ENCODE results near the gene IGSF21. TPM values are rescaled to one million over a fixed set of nuclear protein-coding genes. Genes with fewer than 3 reads are reported as not detected.

The IGSF21 gene
- polyA plus RNA-seq, 1 donor (not counting 4 experiments of a cell fraction or from before 2014, with no cell fraction given): not detected

DNA sequence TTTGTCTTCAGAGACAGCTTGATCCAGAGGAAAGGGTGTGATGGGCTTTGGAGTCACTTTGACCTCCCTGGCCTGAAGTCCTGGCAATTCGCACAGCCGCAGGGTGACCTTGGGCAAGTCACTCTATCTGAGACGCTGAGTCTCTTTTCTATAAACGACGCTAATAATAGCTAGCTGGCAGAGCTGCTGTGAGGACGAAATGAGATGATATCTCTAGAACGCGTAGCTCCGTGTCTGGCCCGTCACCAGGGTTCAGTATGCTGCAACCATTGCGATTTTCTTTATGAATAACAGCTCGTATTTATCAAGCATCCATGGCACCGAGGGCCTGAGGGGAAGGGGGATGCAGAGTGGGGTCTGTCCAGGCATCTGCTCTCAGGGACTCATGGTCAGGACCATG is 58.7 kb downstream of the IGSF21 start:
- Histone ChIP-seq H4K20me1 (ENCODE audit: control insufficient read depth, extremely low read depth, insufficient read depth, low read length) (no peaks in the 10 kb centered on the region), H2AFZ (ENCODE audit: control insufficient read depth, low read length) (no peak overlapping the region), H3K4me3 (ENCODE audit: control insufficient read depth in 2 of 3, extremely low read depth in 1 of 3, insufficient read depth in 2 of 3, low read depth in 1 of 3, low read length in 3 of 3) (no peak overlapping the region), H3K9ac (ENCODE audit: control insufficient read depth, extremely low read depth, insufficient read depth, low read length) (no peak overlapping the region), H3K27me3 (ENCODE audit: control insufficient read depth, extremely low read depth, insufficient read depth, low read length) (no peaks in the 10 kb centered on the region), H3K27ac (ENCODE audit: control insufficient read depth, insufficient read depth, low read length) (no peak overlapping the region), H3K4me2 (ENCODE audit: control insufficient read depth, extremely low read depth, insufficient read depth, low read depth, low read length) (no peak overlapping the region), H3K79me2 (ENCODE audit: control insufficient read depth, insufficient read depth, low read length) (no peaks in the 10 kb centered on the region), H3K36me3 (ENCODE audit: control insufficient read depth in 2 of 2, extremely low read depth in 1 of 2, insufficient read depth in 2 of 2, low read length in 2 of 2) (no peaks in the 10 kb centered on the region), H3K4me1 (ENCODE audit: control insufficient read depth, extremely low read depth, insufficient read depth, low read length) (peaks cover 5% of the 10 kb centered on the region), H3K9me1 (ENCODE audit: control insufficient read depth, extremely low read depth, insufficient read depth, low read length) (no peaks in the 10 kb centered on the region), H3K9me3 (ENCODE audit: control insufficient read depth, low read depth, low read length) (peaks cover 2% of the 10 kb centered on the region)
- DNase-seq (ENCODE audit: low read depth, low spot score) (no peak), FAIRE-seq (no peak)
- no peak for TF ChIP-seq EZH2 (IDR thresholded peaks at IDR 0.05; ENCODE audit: low read length)
- TF ChIP-seq, protein P1, sequence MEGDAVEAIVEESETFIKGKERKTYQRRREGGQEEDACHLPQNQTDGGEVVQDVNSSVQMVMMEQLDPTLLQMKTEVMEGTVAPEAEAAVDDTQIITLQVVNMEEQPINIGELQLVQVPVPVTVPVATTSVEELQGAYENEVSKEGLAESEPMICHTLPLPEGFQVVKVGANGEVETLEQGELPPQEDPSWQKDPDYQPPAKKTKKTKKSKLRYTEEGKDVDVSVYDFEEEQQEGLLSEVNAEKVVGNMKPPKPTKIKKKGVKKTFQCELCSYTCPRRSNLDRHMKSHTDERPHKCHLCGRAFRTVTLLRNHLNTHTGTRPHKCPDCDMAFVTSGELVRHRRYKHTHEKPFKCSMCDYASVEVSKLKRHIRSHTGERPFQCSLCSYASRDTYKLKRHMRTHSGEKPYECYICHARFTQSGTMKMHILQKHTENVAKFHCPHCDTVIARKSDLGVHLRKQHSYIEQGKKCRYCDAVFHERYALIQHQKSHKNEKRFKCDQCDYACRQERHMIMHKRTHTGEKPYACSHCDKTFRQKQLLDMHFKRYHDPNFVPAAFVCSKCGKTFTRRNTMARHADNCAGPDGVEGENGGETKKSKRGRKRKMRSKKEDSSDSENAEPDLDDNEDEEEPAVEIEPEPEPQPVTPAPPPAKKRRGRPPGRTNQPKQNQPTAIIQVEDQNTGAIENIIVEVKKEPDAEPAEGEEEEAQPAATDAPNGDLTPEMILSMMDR (optimal IDR thresholded peaks at IDR 0.05 in 1 of 3, IDR thresholded peaks at IDR 0.05 in 1 of 3, conservative IDR thresholded peaks at IDR 0.05 in 1 of 3; ENCODE audit: extremely low read depth in 1 of 3, insufficient read depth in 2 of 3, low read length in 3 of 3): no peak
- dilution Hi-C loops (cut with MboI; ENCODE audit: extremely low pct_ligation_motif_present, low sequenced_read_pairs): no loop called here

DNA sequence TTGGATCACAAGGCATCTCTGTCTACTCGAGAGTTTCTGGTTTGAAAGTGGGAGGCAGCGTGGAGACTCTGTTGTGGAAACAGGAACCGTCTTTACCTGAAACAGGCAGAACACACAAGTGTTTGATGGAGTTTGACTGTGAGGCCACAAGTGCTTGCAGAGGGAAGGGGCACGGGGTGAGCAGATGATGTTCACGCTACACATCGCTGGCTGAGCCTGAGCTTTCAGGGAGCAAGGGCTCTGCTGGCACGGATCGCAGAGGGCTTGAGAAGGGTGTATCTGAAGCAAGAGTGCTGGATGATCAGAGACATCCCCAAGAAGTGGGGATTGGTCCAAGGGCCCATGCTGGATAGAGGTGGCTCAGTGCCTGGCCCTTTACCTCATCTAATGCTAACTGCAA is 59.3 kb downstream of the IGSF21 start:
- H3K79me2 ChIP-seq (ENCODE audit: control insufficient read depth, insufficient read depth, low read length): no peaks in the 10 kb centered on the region
- no peak overlapping the region for H3K4me3 ChIP-seq (ENCODE audit: control insufficient read depth in 2 of 3, extremely low read depth in 1 of 3, insufficient read depth in 2 of 3, low read depth in 1 of 3, low read length in 3 of 3)
- FAIRE-seq: no peak
- no peak for DNase-seq (ENCODE audit: low read depth, low spot score)
- H3K4me2 ChIP-seq (ENCODE audit: control insufficient read depth, extremely low read depth, insufficient read depth, low read depth, low read length): no peak overlapping the region
- H3K27me3 ChIP-seq (ENCODE audit: control insufficient read depth, extremely low read depth, insufficient read depth, low read length): no peaks in the 10 kb centered on the region
- H3K9ac ChIP-seq (ENCODE audit: control insufficient read depth, extremely low read depth, insufficient read depth, low read length): no peak overlapping the region
- H3K27ac ChIP-seq (ENCODE audit: control insufficient read depth, insufficient read depth, low read length): no peak overlapping the region
- H3K9me1 ChIP-seq (ENCODE audit: control insufficient read depth, extremely low read depth, insufficient read depth, low read length): no peaks in the 10 kb centered on the region
- no peak overlapping the region for H2AFZ ChIP-seq (ENCODE audit: control insufficient read depth, low read length)
- no peaks in the 10 kb centered on the region for H3K36me3 ChIP-seq (ENCODE audit: control insufficient read depth in 2 of 2, extremely low read depth in 1 of 2, insufficient read depth in 2 of 2, low read length in 2 of 2)
- TF ChIP-seq EZH2 (IDR thresholded peaks at IDR 0.05; ENCODE audit: low read length): no peak
- TF ChIP-seq, protein P1 (optimal IDR thresholded peaks at IDR 0.05 in 1 of 3, IDR thresholded peaks at IDR 0.05 in 1 of 3, conservative IDR thresholded peaks at IDR 0.05 in 1 of 3; ENCODE audit: extremely low read depth in 1 of 3, insufficient read depth in 2 of 3, low read length in 3 of 3): no peak
- H3K9me3 ChIP-seq (ENCODE audit: control insufficient read depth, low read depth, low read length): peaks cover 2% of the 10 kb centered on the region
- peaks cover 5% of the 10 kb centered on the region for H3K4me1 ChIP-seq (ENCODE audit: control insufficient read depth, extremely low read depth, insufficient read depth, low read length)
- dilution Hi-C loops (cut with MboI; ENCODE audit: extremely low pct_ligation_motif_present, low sequenced_read_pairs): no loop called here
- no peaks in the 10 kb centered on the region for H4K20me1 ChIP-seq (ENCODE audit: control insufficient read depth, extremely low read depth, insufficient read depth, low read length)

Data from keratinocyte (primary cell).